ENCODE results near the gene HS3ST5. TPM values are rescaled to one million over a fixed set of nuclear protein-coding genes. Genes with fewer than 3 reads are reported as not detected.
A peak's percentile ranks its signal among the peaks of the same experiment; 100 is the strongest.

HS3ST5 gene
- total and polyA plus RNA-seq, 2 experiments from 2014 or later: 2.8 to 3.5 TPM

- Mint-ChIP-seq H3K9me3 (0 out of 3 replicates have a peak, but pooled peaks cover 2% of the 10 kb centered on the region), H3K36me3 (ENCODE audit: low read depth) (peaks cover 13% of the 10 kb centered on the region; the same call in 2 of the 3 replicates), H3K27ac (no peak overlapping the region), H3K4me3 (no peak overlapping the region), H3K4me1 (peaks cover 10% of the 10 kb centered on the region; the same call in 2 of the 3 replicates), H3K27me3 (ENCODE audit: insufficient read depth, low read depth, poor library complexity) (peaks cover 1% of the 10 kb centered on the region)
- no peaks in the 10 kb centered on the region for H3K9me2 ChIP-seq (ENCODE audit: insufficient read depth)
- H3K4me3 ChIP-seq: no peak overlapping the region
- H3K4me1 ChIP-seq (ENCODE audit: insufficient read depth): peaks cover 11% of the 10 kb centered on the region; the same call in 1 of the 2 replicates
- H3K27ac ChIP-seq (ENCODE audit: low read depth): no peak overlapping the region
- ATAC-seq: peak; percentile 53
- no peaks in the 10 kb centered on the region for H3F3A ChIP-seq (replicated peaks; ENCODE audit: low read depth)
- no peak for TF ChIP-seq POLR2AphosphoS5 (IDR thresholded peaks at IDR 0.05; ENCODE audit: low read depth)
- no peak for TF ChIP-seq STAT1 (IDR thresholded peaks at IDR 0.05; ENCODE audit: unreplicated experiment)
- no peak for TF ChIP-seq ETS1 (IDR thresholded peaks at IDR 0.05)
- no peak for TF ChIP-seq ZNF114 (CRISPR knock-in tag; IDR thresholded peaks at IDR 0.05)
- no peak for TF ChIP-seq JUNB (IDR thresholded peaks at IDR 0.05; ENCODE audit: unreplicated experiment)
- TF ChIP-seq EZH2phosphoT487 (IDR thresholded peaks at IDR 0.05; ENCODE audit: unreplicated experiment): no peak
- TF ChIP-seq NANOG (IDR thresholded peaks at IDR 0.05; ENCODE audit: borderline replicate concordance): no peak
- no peak for TF ChIP-seq ZNF331 (CRISPR knock-in tag; IDR thresholded peaks at IDR 0.05; ENCODE audit: low read depth)
- TF ChIP-seq REST (IDR thresholded peaks at IDR 0.05; ENCODE audit: unreplicated experiment): no peak
- no peak for TF ChIP-seq EZH2 (IDR thresholded peaks at IDR 0.05; ENCODE audit: low read depth, unreplicated experiment)
- TF ChIP-seq CTCF (conservative IDR thresholded peaks at IDR 0.05; ENCODE audit: low read depth in 2 of 2): no peak
- no peak for TF ChIP-seq ZNF462 (CRISPR knock-in tag; IDR thresholded peaks at IDR 0.05)
- no peak for TF ChIP-seq CREB1 (CRISPR knock-in tag; IDR thresholded peaks at IDR 0.05; ENCODE audit: low read depth)
- H3K4me2 ChIP-seq: peak overlapping the region; percentile 5; the same call in 1 of the 2 replicates
- no peak for DNase-seq (ENCODE audit: low spot score)
- no peaks in the 10 kb centered on the region for H3K27me3 ChIP-seq (ENCODE audit: insufficient read depth)
- H4K20me1 ChIP-seq (replicated peaks; ENCODE audit: insufficient read depth): no peaks in the 10 kb centered on the region
- H2AFZ ChIP-seq: no peak overlapping the region
- H3K79me2 ChIP-seq (replicated peaks; ENCODE audit: insufficient read depth): no peaks in the 10 kb centered on the region
- 0 out of 2 replicates have a peak, but pooled peaks cover 3% of the 10 kb centered on the region for H3K36me3 ChIP-seq (ENCODE audit: insufficient read depth)
These were observed 259.6 kb downstream of the HS3ST5 start for GRCh38 chr6:114083251-114083650.

Measured in GM23338 (cell line).